ENCODE results near the gene DDX1.

DDX1 gene

DNA sequence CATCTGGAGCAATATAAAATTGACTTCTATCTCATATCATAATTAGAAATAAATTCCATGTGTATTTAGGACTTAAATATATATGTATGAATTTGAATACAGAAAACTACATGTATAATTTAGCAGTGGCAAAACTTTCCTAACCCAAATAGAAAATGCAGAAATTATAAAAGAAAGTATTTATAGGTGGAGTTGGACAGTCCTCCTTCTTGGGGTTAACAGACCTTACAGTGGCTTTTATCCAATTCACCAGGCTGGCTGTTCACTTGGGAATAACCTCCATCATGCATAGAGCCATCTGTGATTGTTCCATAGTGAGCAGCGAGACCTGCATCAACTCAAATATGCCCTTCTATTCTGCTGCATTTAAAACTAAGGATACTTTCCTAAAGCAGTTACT lies 8.3 kb downstream of the DDX1 start:
- no peak overlapping the region for H3K27ac ChIP-seq
- TF ChIP-seq, protein P1, sequence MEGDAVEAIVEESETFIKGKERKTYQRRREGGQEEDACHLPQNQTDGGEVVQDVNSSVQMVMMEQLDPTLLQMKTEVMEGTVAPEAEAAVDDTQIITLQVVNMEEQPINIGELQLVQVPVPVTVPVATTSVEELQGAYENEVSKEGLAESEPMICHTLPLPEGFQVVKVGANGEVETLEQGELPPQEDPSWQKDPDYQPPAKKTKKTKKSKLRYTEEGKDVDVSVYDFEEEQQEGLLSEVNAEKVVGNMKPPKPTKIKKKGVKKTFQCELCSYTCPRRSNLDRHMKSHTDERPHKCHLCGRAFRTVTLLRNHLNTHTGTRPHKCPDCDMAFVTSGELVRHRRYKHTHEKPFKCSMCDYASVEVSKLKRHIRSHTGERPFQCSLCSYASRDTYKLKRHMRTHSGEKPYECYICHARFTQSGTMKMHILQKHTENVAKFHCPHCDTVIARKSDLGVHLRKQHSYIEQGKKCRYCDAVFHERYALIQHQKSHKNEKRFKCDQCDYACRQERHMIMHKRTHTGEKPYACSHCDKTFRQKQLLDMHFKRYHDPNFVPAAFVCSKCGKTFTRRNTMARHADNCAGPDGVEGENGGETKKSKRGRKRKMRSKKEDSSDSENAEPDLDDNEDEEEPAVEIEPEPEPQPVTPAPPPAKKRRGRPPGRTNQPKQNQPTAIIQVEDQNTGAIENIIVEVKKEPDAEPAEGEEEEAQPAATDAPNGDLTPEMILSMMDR (conservative IDR thresholded peaks at IDR 0.05): no peak

DNA sequence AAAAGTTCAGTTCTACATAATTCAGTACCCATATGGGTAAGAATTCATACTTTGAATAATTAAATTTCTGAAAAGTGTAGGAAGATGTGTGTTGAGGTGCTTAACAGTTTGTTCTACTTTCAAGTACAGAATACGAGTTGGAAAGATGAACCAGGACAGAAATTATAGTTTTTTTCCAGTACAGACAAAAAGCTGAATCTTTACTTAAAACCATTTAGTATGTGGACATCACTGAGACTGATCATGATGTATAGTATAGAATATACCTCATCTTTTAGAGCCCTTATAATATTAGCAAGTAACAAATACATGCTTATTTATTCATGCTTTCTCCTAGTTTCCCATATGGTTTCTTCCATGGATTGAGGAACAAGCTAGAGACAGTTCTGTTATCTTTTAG lies 10.0 kb downstream of the DDX1 start:
- H3K27ac ChIP-seq: no peak overlapping the region
- TF ChIP-seq, protein P1 (conservative IDR thresholded peaks at IDR 0.05): no peak

DNA sequence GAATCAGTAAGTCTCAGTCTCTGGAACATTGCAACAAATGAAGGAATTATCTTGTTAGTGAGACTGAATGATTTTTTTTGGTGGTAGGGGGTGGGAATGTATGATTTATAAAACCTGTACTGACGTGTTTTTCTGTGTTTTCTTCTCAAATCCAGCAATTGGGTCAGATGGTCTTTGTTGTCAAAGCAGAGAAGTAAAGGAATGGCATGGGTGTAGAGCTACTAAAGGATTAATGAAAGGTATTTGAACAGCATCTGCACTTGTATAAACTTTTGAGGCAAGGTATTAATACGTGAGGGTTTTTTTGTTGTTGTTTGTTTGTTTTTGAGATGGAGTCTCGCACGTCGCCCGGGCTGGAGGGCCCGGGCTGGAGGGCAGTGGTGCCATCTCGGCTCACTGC lies 10.7 kb downstream of the DDX1 start:
- TF ChIP-seq, protein P1 (conservative IDR thresholded peaks at IDR 0.05): no peak
- no peak overlapping the region for H3K27ac ChIP-seq

DNA sequence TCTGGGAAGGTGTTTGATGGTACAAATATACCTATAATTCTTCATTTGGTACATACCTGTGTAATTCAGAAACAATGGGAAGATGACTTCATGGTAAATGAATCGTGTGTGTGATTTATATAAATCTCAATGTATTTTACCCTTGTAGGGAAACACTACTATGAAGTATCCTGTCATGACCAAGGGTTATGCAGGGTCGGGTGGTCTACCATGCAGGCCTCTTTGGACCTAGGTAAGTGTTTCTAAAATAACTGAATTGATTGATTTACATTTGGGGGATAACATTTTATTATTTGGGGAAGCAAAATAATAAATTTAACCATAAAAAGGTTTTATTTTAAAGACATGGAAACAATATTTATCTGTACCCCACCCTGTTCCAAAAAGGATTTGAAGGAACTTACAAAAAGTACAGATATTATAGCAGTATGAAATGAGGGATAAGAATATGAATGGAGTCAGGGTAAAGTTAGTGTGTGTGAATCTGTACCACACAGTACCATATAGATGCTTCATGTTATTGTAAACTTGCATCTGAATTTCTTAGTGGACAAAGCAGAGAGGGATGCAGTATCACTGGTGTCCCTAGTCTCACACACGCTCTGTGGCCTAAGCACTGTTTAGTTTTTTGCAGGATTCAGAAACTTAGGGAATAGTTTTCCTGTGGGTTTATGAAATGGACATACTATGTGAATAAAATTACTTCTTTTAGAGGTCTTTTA lies 11.5 kb downstream of the DDX1 start:
- TF ChIP-seq, protein P1 (conservative IDR thresholded peaks at IDR 0.05): no peak
- H3K27ac ChIP-seq: no peak overlapping the region

DNA sequence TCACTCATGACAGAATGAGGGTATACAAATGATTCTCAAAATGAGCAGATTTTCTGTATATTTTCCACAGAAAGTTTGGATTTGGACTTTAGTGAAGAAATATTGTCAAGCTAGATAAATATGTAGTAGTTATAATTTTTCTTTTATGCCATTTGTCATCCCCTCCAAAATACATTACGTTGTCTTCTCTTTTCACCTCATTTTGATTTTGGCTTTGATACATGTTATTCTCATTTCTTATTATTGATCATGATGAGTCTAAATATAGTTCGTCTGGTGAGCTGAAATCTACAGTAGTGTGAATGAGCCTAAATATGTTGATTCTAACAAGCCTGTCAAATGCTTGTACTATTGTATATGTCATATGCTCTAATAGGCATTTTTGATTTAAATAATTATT lies 12.3 kb downstream of the DDX1 start:
- TF ChIP-seq, protein P1 (conservative IDR thresholded peaks at IDR 0.05): no peak
- no peak overlapping the region for H3K27ac ChIP-seq

DNA sequence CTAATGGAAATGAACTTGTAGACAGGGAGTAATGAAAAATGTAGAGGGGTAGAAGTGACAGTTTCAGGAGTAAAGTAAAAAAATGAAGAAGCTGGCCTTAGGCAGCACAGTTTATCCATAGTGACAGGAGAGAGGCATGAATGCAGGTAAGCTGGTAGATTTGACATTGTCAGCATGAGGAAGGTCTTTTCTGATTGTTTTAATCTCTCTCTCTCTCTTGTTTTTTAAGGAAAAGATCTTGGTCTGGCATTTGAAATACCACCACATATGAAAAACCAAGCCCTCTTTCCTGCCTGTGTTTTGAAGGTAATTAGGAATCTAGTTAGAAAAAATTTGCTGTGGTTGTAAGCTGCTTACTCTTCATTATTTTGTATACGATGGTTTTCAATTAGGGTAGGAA lies 14.1 kb downstream of the DDX1 start:
- TF ChIP-seq, protein P1 (conservative IDR thresholded peaks at IDR 0.05): no peak
- H3K27ac ChIP-seq: no peak overlapping the region

DNA sequence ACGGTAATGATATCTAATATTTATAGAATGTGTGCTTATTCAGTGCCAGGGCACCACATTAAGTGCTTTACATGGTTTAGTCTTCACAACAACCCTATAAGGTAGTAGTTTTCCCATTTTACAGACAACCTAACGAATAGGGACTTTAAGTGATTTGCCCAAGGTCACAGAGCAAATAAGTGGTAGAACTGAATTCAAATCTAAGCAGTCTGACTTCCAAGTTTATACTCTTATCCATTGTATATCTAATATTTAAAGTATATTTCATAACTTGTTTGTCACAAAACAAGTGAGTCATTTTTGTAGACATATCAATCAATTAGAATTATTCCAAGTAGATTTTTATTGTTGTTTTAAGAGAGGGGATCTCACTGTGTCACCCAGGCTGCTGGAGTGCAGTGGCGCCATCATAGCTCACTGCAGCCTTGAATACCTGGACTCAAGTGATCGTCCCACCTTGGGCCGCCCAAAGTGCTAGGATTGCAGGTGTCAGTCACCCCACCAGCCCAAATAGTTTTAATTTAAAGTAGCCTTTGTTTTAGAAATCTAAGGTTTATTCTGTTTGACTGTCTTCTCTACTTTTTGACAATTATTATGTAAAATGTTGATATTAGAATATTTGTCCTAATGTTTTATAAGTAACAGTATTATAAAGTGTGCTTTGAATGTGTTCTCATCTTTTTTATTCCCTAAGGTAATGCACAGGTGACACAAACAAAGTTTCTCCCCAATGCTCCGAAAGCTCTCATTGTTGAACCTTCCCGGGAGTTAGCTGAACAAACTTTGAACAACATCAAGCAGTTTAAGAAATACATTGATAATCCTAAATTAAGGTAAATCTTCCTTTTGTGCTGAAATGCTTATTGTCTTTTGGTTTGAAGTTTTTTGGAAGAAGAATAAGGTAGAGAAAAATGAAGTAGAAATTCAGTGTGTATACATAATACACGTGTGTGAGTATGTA lies 15.1 kb downstream of the DDX1 start:
- no peak overlapping the region for H3K27ac ChIP-seq
- TF ChIP-seq, protein P1 (conservative IDR thresholded peaks at IDR 0.05): no peak

Measured in VCaP (cell line).